HepG2 (cell line): ENCODE results near the gene FANCG. TPM values are rescaled to one million over a fixed set of nuclear protein-coding genes. Genes with fewer than 3 reads are reported as not detected.
A peak's percentile ranks its signal among the peaks of the same experiment; 100 is the strongest.

Experiments used
- ADNP ChIP-seq: sonication (generic); formaldehyde crosslinking; IDR thresholded peaks from 2 replicates; pipeline ENCODE4 v1.4.0; 2020; ENCODE audit warnings: missing genetic modification reagents
- ARID3A ChIP-seq: IDR thresholded peaks from 2 replicates; pipeline ENCODE4 v1.6.1; 2012; ENCODE audit warnings: low read depth, low read length, improper control_type of control experiment
- ASH2L ChIP-seq: fragments of 300-600, 200-600 bp; sonication (generic); IDR thresholded peaks from 2 replicates; pipeline ENCODE4 v1.7.0; 2017; ENCODE audit warnings: low read depth, mild to moderate bottlenecking, moderate library complexity, mixed read lengths, low read length; ENCODE audit not compliant: insufficient read length
- ATF1 ChIP-seq: IDR thresholded peaks from 2 replicates; pipeline ENCODE4 v1.6.1; 2016; ENCODE audit warnings: mild to moderate bottlenecking, control low read depth
- CENPT ChIP-seq: sonication (generic); formaldehyde crosslinking; IDR thresholded peaks from 2 replicates; pipeline ENCODE4 v1.8.0; 2022; ENCODE audit warnings: low read depth, mild to moderate bottlenecking, moderate library complexity, missing genetic modification reagents
- ETV6 ChIP-seq: sonication (generic); formaldehyde crosslinking; conservative IDR thresholded peaks from 2 replicates; pipeline ENCODE4 v1.4.0; 2020; ENCODE audit warnings: missing genetic modification reagents
- FOXP4 ChIP-seq: sonication (generic); formaldehyde crosslinking; IDR thresholded peaks from 2 replicates; pipeline ENCODE4 v1.4.0; 2020; ENCODE audit warnings: missing genetic modification reagents
- FUBP1 ChIP-seq: sonication (generic); formaldehyde crosslinking; IDR thresholded peaks from 2 replicates; pipeline ENCODE4 v1.5.1; 2020; ENCODE audit warnings: missing genetic modification reagents, mild to moderate bottlenecking, borderline replicate concordance
- GATAD1 ChIP-seq: IDR thresholded peaks from 2 replicates; pipeline ENCODE4 v1.6.1; 2016; ENCODE audit warnings: missing genetic modification reagents, missing compliant biosample characterization
- HOXA3 ChIP-seq: sonication (generic); formaldehyde crosslinking; IDR thresholded peaks from 2 replicates; pipeline ENCODE4 v1.5.0; 2020; ENCODE audit warnings: missing genetic modification reagents
- MAX ChIP-seq: IDR thresholded peaks from 2 replicates; pipeline ENCODE4 v1.6.1; 2012; ENCODE audit warnings: inconsistent platforms
- MNT ChIP-seq: fragments of 450-650 bp; IDR thresholded peaks from 2 replicates; pipeline ENCODE4 v1.6.1; 2016
- MXD4 ChIP-seq: IDR thresholded peaks from 2 replicates; pipeline ENCODE4 v1.6.1; 2016; ENCODE audit warnings: mild to moderate bottlenecking, missing biosample characterization, missing genetic modification reagents
- NFRKB ChIP-seq: fragments of 450-650 bp; IDR thresholded peaks from 2 replicates; pipeline ENCODE4 v1.6.1; 2017
- NFYC ChIP-seq: IDR thresholded peaks from 2 replicates; pipeline ENCODE4 v1.6.1; 2016; ENCODE audit warnings: missing genetic modification reagents, missing compliant biosample characterization
- PRMT3 ChIP-seq: sonication (generic); formaldehyde crosslinking; IDR thresholded peaks from 2 replicates; pipeline ENCODE4 v1.8.1; 2022; ENCODE audit warnings: low read depth, mild to moderate bottlenecking, moderate library complexity, missing genetic modification reagents, borderline replicate concordance
- RFX1 ChIP-seq: fragments of 450-650 bp; IDR thresholded peaks from 2 replicates; pipeline ENCODE4 v1.6.1; 2017
- USF2 ChIP-seq, 2 experiments: sonication (generic) in 1 of 2; formaldehyde crosslinking in 1 of 2; IDR thresholded peaks; 2 replicates each; pipeline versions ENCODE4 v1.5.1 to v1.6.1; 2011 to 2020; ENCODE audit warnings: borderline replicate concordance in 1 of 2, low read depth in 1 of 2, low read length in 1 of 2, mild to moderate bottlenecking in 1 of 2, missing genetic modification reagents in 1 of 2, moderate library complexity in 1 of 2
- ZNF274 ChIP-seq: sonication (generic); formaldehyde crosslinking; IDR thresholded peaks from 2 replicates; pipeline ENCODE4 v1.5.1; 2020; ENCODE audit warnings: mild to moderate bottlenecking, missing genetic modification reagents
- ZNF33A ChIP-seq: sonication (generic); formaldehyde crosslinking; IDR thresholded peaks from 2 replicates; pipeline ENCODE4 v1.5.1; 2020; ENCODE audit warnings: missing genetic modification reagents, mild to moderate bottlenecking, moderate library complexity, borderline replicate concordance
- ZNF678 ChIP-seq: sonication (generic); formaldehyde crosslinking; IDR thresholded peaks from 2 replicates; pipeline ENCODE4 v1.4.0; 2020; ENCODE audit warnings: mild to moderate bottlenecking, missing genetic modification reagents
- ZNF792 ChIP-seq: IDR thresholded peaks from 2 replicates; pipeline ENCODE4 v1.6.1; 2016
- polyA plus RNA-seq, 8 experiments: library from polyadenylated mRNA; depleted of rRNA in 3 of 8; stranded (reverse) in 7 of 8; unstranded in 1 of 8; fragments of >200 nt; fragmentation: Illumina TruSeq in 4 of 8; extraction: Trizol in 4 of 8; gene quantifications; 2 replicates each; pipeline versions ENCODE4 v1.2.1 to v1.2.3, GENCODE V29; 2011 to 2016; ENCODE audit warnings: low read depth in 4 of 8, missing spikeins in 1 of 8, mixed read lengths in 1 of 8; ENCODE audit not compliant: insufficient read depth in 1 of 8
- total RNA-seq, 5 experiments: library from RNA; depleted of rRNA; stranded (reverse); fragments of >200 nt; fragmentation: Illumina TruSeq; extraction: Trizol; gene quantifications; 2 replicates each; pipeline ENCODE4 v1.2.3, GENCODE V29; 2016; ENCODE audit warnings: low read depth in 1 of 5

Gene FANCG
- total and polyA plus RNA-seq, 2 of the 13 experiments (the other 11 are each of a cell fraction or from before 2014, with no cell fraction given), result 14.4 to 45.1 TPM

GRCh38 chr9:35116539-35116897, 36.8 kb upstream of the FANCG start (continued):
- TF ChIP-seq PRMT3 (CRISPR knock-in tag) (no peak), RFX1 (no peak), ASH2L (no peak), NFYC (no peak), ZNF274 (peak; percentile 75; the same call in 1 of the 2 replicates), HOXA3 (CRISPR knock-in tag) (peak; percentile 6; the same call in 1 of the 2 replicates), USF2 (IDR thresholded peaks at IDR 0.05; ENCODE audit: low read depth, low read length) (no peak), USF2 (CRISPR knock-in tag; IDR thresholded peaks at IDR 0.05; ENCODE audit: borderline replicate concordance) (peak; percentile 41; the same call in 1 of the 2 replicates), MXD4 (no peak), NFRKB (no peak), FUBP1 (no peak), MAX (no peak), ZNF678 (no peak), ATF1 (CRISPR knock-in tag) (no peak), MNT (no peak), ETV6 (no peak), GATAD1 (CRISPR knock-in tag) (no peak), ZNF33A (CRISPR knock-in tag) (no peak), ARID3A (no peak), ADNP (CRISPR knock-in tag) (no peak), CENPT (CRISPR knock-in tag) (no peak), ZNF792 (CRISPR knock-in tag) (no peak), FOXP4 (CRISPR knock-in tag) (no peak)
